ENCODE results near the gene MMP11. TPM values are rescaled to one million over a fixed set of nuclear protein-coding genes. Genes with fewer than 3 reads are reported as not detected.
A peak's percentile ranks its signal among the peaks of the same experiment; 100 is the strongest.

MMP11 gene
- total and polyA plus RNA-seq, 2 experiments from 2014 or later, result 5.3 to 17.4 TPM

- Histone ChIP-seq H3F3A (replicated peaks; ENCODE audit: low read depth) (0 out of 2 replicates have a peak, but pooled peaks cover 6% of the 10 kb centered on the region), H2AFZ (no peak overlapping the region), H3K9me2 (ENCODE audit: insufficient read depth) (no peaks in the 10 kb centered on the region), H3K36me3 (ENCODE audit: insufficient read depth) (no peaks in the 10 kb centered on the region), H4K20me1 (replicated peaks; ENCODE audit: insufficient read depth) (peaks cover 13% of the 10 kb centered on the region), H3K79me2 (replicated peaks; ENCODE audit: insufficient read depth) (peaks cover 19% of the 10 kb centered on the region), H3K4me2 (no peak overlapping the region), H3K4me1 (ENCODE audit: insufficient read depth) (peaks cover 23% of the 10 kb centered on the region), H3K27me3 (ENCODE audit: insufficient read depth) (no peaks in the 10 kb centered on the region), H3K27ac (ENCODE audit: low read depth) (no peak overlapping the region), H3K4me3 (no peak overlapping the region)
- no peak for TF ChIP-seq CREB1 (CRISPR knock-in tag; IDR thresholded peaks at IDR 0.05; ENCODE audit: low read depth)
- TF ChIP-seq EZH2phosphoT487 (IDR thresholded peaks at IDR 0.05; ENCODE audit: unreplicated experiment), result no peak
- TF ChIP-seq POLR2AphosphoS5 (IDR thresholded peaks at IDR 0.05; ENCODE audit: low read depth), result no peak
- no peak for TF ChIP-seq ZNF331 (CRISPR knock-in tag; IDR thresholded peaks at IDR 0.05; ENCODE audit: low read depth)
- no peak for TF ChIP-seq NANOG (IDR thresholded peaks at IDR 0.05; ENCODE audit: borderline replicate concordance)
- TF ChIP-seq ZNF114 (CRISPR knock-in tag; IDR thresholded peaks at IDR 0.05), result no peak
- no peak for TF ChIP-seq STAT1 (IDR thresholded peaks at IDR 0.05; ENCODE audit: unreplicated experiment)
- ATAC-seq, result no peak
- Mint-ChIP-seq H3K27me3 (ENCODE audit: insufficient read depth, low read depth, poor library complexity) (peaks cover 11% of the 10 kb centered on the region), H3K9me3 (no peaks in the 10 kb centered on the region), H3K4me1 (peaks cover 18% of the 10 kb centered on the region), H3K36me3 (ENCODE audit: low read depth) (peaks cover 6% of the 10 kb centered on the region), H3K4me3 (no peak overlapping the region), H3K27ac (no peak overlapping the region)
- no peak for DNase-seq (ENCODE audit: low spot score)
Observed at GRCh38 chr22:23784215-23784732, 11.6 kb downstream of the MMP11 start.

- Mint-ChIP-seq H3K27me3 (ENCODE audit: insufficient read depth, low read depth, poor library complexity) (peaks cover 8% of the 10 kb centered on the region), H3K27ac (peak overlapping the region; percentile 97), H3K4me1 (peaks cover 26% of the 10 kb centered on the region), H3K36me3 (ENCODE audit: low read depth) (peaks cover 6% of the 10 kb centered on the region; the same call in 2 of the 3 replicates), H3K4me3 (peak overlapping the region; percentile 96), H3K9me3 (no peaks in the 10 kb centered on the region)
- peaks cover 27% of the 10 kb centered on the region for H3K4me1 ChIP-seq (ENCODE audit: insufficient read depth)
- peak overlapping the region; percentile 99 for H3K27ac ChIP-seq (ENCODE audit: low read depth)
- peaks cover 39% of the 10 kb centered on the region for H3K79me2 ChIP-seq (replicated peaks; ENCODE audit: insufficient read depth)
- H3F3A ChIP-seq (replicated peaks; ENCODE audit: low read depth), result 0 out of 2 replicates have a peak, but pooled peaks cover 13% of the 10 kb centered on the region
- H3K9me2 ChIP-seq (ENCODE audit: insufficient read depth), result no peaks in the 10 kb centered on the region
- no peaks in the 10 kb centered on the region for H3K27me3 ChIP-seq (ENCODE audit: insufficient read depth)
- no peaks in the 10 kb centered on the region for H3K36me3 ChIP-seq (ENCODE audit: insufficient read depth)
- H3K4me3 ChIP-seq, result peak overlapping the region; percentile 97
- DNase-seq (ENCODE audit: low spot score), result no peak
- TF ChIP-seq ZNF462 (CRISPR knock-in tag; IDR thresholded peaks at IDR 0.05), result no peak
- no peak for TF ChIP-seq ZNF114 (CRISPR knock-in tag; IDR thresholded peaks at IDR 0.05)
- no peak for TF ChIP-seq CTCF (conservative IDR thresholded peaks at IDR 0.05; ENCODE audit: low read depth in 2 of 2)
- no peak for TF ChIP-seq POLR2AphosphoS5 (IDR thresholded peaks at IDR 0.05; ENCODE audit: low read depth)
- no peak for TF ChIP-seq ZNF331 (CRISPR knock-in tag; IDR thresholded peaks at IDR 0.05; ENCODE audit: low read depth)
- no peak for TF ChIP-seq JUNB (IDR thresholded peaks at IDR 0.05; ENCODE audit: unreplicated experiment)
- ATAC-seq, result peak; percentile 11
- peak overlapping the region; percentile 99 for H2AFZ ChIP-seq
- H3K4me2 ChIP-seq, result peak overlapping the region; percentile 97
- H4K20me1 ChIP-seq (replicated peaks; ENCODE audit: insufficient read depth), result peaks cover 23% of the 10 kb centered on the region
Observed at GRCh38 chr22:23786261-23786710, 13.6 kb downstream of the MMP11 start.
